Mucosa of stomach (tissue), 1 donor: ENCODE data around the gene ASTN1.

Experiments used
- H3K27me3 ChIP-seq: one replicate; pipeline ENCODE4 v1.7.0; 2013; ENCODE audit warnings: mild to moderate bottlenecking, low read length; ENCODE audit not compliant: control insufficient read depth, insufficient read depth
- H3K36me3 ChIP-seq: one replicate; pipeline ENCODE4 v1.7.0; 2013; ENCODE audit warnings: low read length; ENCODE audit not compliant: control insufficient read depth, insufficient read depth
- H3K4me1 ChIP-seq: one replicate; pipeline ENCODE4 v1.7.0; 2013; ENCODE audit warnings: mild to moderate bottlenecking, low read length; ENCODE audit not compliant: control insufficient read depth, insufficient read depth
- H3K4me3 ChIP-seq: one replicate; pipeline ENCODE4 v1.7.0; 2013; ENCODE audit warnings: low read length
- H3K9ac ChIP-seq: one replicate; pipeline ENCODE4 v1.7.0; 2013; ENCODE audit warnings: mild to moderate bottlenecking, low read length, moderate library complexity
- H3K9me3 ChIP-seq: one replicate; pipeline ENCODE4 v1.7.0; 2013; ENCODE audit warnings: mild to moderate bottlenecking, low read length, moderate library complexity; ENCODE audit not compliant: control insufficient read depth
- donor health status: Pancreatic carcinoma.

Gene ASTN1

GRCh38 chr1:176893625-176894352 lies 270.7 kb downstream of the ASTN1 start:
- Histone ChIP-seq H3K4me3 (no peak overlapping the region), H3K9ac (no peak overlapping the region), H3K27me3 (peaks cover 6% of the 10 kb centered on the region), H3K9me3 (no peaks in the 10 kb centered on the region), H3K4me1 (no peaks in the 10 kb centered on the region), H3K36me3 (no peaks in the 10 kb centered on the region)

GRCh38 chr1:176888471-176889032 lies 276.0 kb downstream of the ASTN1 start:
- Histone ChIP-seq H3K4me1 (no peaks in the 10 kb centered on the region), H3K9ac (no peak overlapping the region), H3K4me3 (no peak overlapping the region), H3K36me3 (no peaks in the 10 kb centered on the region), H3K9me3 (no peaks in the 10 kb centered on the region), H3K27me3 (no peaks in the 10 kb centered on the region)

- H3K4me1 ChIP-seq, result no peaks in the 10 kb centered on the region
- H3K36me3 ChIP-seq, result no peaks in the 10 kb centered on the region
- no peak overlapping the region for H3K9ac ChIP-seq
- H3K4me3 ChIP-seq, result no peak overlapping the region
- no peaks in the 10 kb centered on the region for H3K9me3 ChIP-seq
- H3K27me3 ChIP-seq, result no peaks in the 10 kb centered on the region
These were observed 278.8 kb downstream of the ASTN1 start for GRCh38 chr1:176885751-176886150.

GRCh38 chr1:176885341-176885740 lies 279.2 kb downstream of the ASTN1 start:
- no peak overlapping the region for H3K4me3 ChIP-seq
- H3K9ac ChIP-seq, result no peak overlapping the region
- H3K36me3 ChIP-seq, result no peaks in the 10 kb centered on the region
- H3K27me3 ChIP-seq, result no peaks in the 10 kb centered on the region
- H3K4me1 ChIP-seq, result no peaks in the 10 kb centered on the region
- H3K9me3 ChIP-seq, result no peaks in the 10 kb centered on the region

- H3K4me3 ChIP-seq, result no peak overlapping the region
- H3K4me1 ChIP-seq, result no peaks in the 10 kb centered on the region
- no peak overlapping the region for H3K9ac ChIP-seq
- no peaks in the 10 kb centered on the region for H3K27me3 ChIP-seq
- no peaks in the 10 kb centered on the region for H3K36me3 ChIP-seq
- no peaks in the 10 kb centered on the region for H3K9me3 ChIP-seq
These were observed 279.6 kb downstream of the ASTN1 start for GRCh38 chr1:176884911-176885310.

- Histone ChIP-seq H3K4me3 (no peak overlapping the region), H3K9ac (no peak overlapping the region), H3K36me3 (no peaks in the 10 kb centered on the region)
These were observed 280.2 kb downstream of the ASTN1 start for GRCh38 chr1:176884286-176884685.

GRCh38 chr1:176880955-176881595 lies 283.4 kb downstream of the ASTN1 start:
- H3K27me3 ChIP-seq, result no peaks in the 10 kb centered on the region
- H3K36me3 ChIP-seq, result no peaks in the 10 kb centered on the region
- no peak overlapping the region for H3K9ac ChIP-seq
- no peak overlapping the region for H3K4me3 ChIP-seq
- H3K4me1 ChIP-seq, result no peaks in the 10 kb centered on the region
- H3K9me3 ChIP-seq, result no peaks in the 10 kb centered on the region

More at GRCh38 chr1:176884286-176884685, 280.2 kb downstream of the ASTN1 start:
- Histone ChIP-seq H3K9me3 (no peaks in the 10 kb centered on the region), H3K4me1 (no peaks in the 10 kb centered on the region), H3K27me3 (no peaks in the 10 kb centered on the region)

GRCh38 chr1:176879784-176880620 lies 284.5 kb downstream of the ASTN1 start:
- no peak overlapping the region for H3K9ac ChIP-seq

GRCh38 chr1:176878750-176879536 lies 285.6 kb downstream of the ASTN1 start:
- H3K9ac ChIP-seq, result no peak overlapping the region
- no peaks in the 10 kb centered on the region for H3K4me1 ChIP-seq
- H3K4me3 ChIP-seq, result no peak overlapping the region
- no peaks in the 10 kb centered on the region for H3K9me3 ChIP-seq
- H3K27me3 ChIP-seq, result no peaks in the 10 kb centered on the region
- H3K36me3 ChIP-seq, result no peaks in the 10 kb centered on the region

More at GRCh38 chr1:176879784-176880620, 284.5 kb downstream of the ASTN1 start:
- Histone ChIP-seq H3K27me3 (no peaks in the 10 kb centered on the region), H3K36me3 (no peaks in the 10 kb centered on the region), H3K9me3 (no peaks in the 10 kb centered on the region), H3K4me3 (no peak overlapping the region), H3K4me1 (no peaks in the 10 kb centered on the region)

- H3K27me3 ChIP-seq, result no peaks in the 10 kb centered on the region
- no peak overlapping the region for H3K4me3 ChIP-seq
- H3K36me3 ChIP-seq, result no peaks in the 10 kb centered on the region
These were observed 287.0 kb downstream of the ASTN1 start for GRCh38 chr1:176877557-176877956.

GRCh38 chr1:176876966-176877515 lies 287.5 kb downstream of the ASTN1 start:
- Histone ChIP-seq H3K27me3 (no peaks in the 10 kb centered on the region), H3K36me3 (no peaks in the 10 kb centered on the region), H3K4me3 (no peak overlapping the region), H3K4me1 (no peaks in the 10 kb centered on the region), H3K9ac (no peak overlapping the region), H3K9me3 (no peaks in the 10 kb centered on the region)

More at GRCh38 chr1:176877557-176877956, 287.0 kb downstream of the ASTN1 start:
- no peaks in the 10 kb centered on the region for H3K9me3 ChIP-seq
- no peak overlapping the region for H3K9ac ChIP-seq
- no peaks in the 10 kb centered on the region for H3K4me1 ChIP-seq
